Lower lobe of right lung (tissue), 2 donors: Measurements from ENCODE around the gene GJA9. TPM values are rescaled to one million over a fixed set of nuclear protein-coding genes. Genes with fewer than 3 reads are reported as not detected.
A peak's percentile ranks its signal among the peaks of the same experiment; 100 is the strongest.

Experiments
- ATAC-seq, 2 donors: fragments of 200-7000 bp; cut with Tn5 transposase; one replicate each; pipeline ENCODE4 v1.9.1; 2020 to 2022; ENCODE audit warnings: mild to moderate bottlenecking in 2 of 2, moderate library complexity in 2 of 2
- DNase-seq: peaks from one replicate; pipeline ENCODE4 v3.0.0-alpha.2; 2020
- H3K27ac ChIP-seq: fragments of 200-600 bp; one replicate; pipeline ENCODE4 v1.8.0; 2022
- H3K27me3 ChIP-seq: fragments of 200-600 bp; one replicate; pipeline ENCODE4 v1.8.0; 2022; ENCODE audit warnings: low read depth
- H3K36me3 ChIP-seq: fragments of 200-600 bp; one replicate; pipeline ENCODE4 v1.8.0; 2022; ENCODE audit warnings: mild to moderate bottlenecking
- H3K4me1 ChIP-seq: fragments of 200-600 bp; one replicate; pipeline ENCODE4 v1.8.0; 2022
- H3K4me3 ChIP-seq: fragments of 200-600 bp; one replicate; pipeline ENCODE4 v1.8.0; 2022; ENCODE audit warnings: mild to moderate bottlenecking
- H3K9me3 ChIP-seq: fragments of 200-600 bp; one replicate; pipeline ENCODE4 v1.8.0; 2022
- CTCF ChIP-seq: fragments of 200-600 bp; IDR thresholded peaks from one replicate; pipeline ENCODE4 v1.8.0; 2022; ENCODE audit warnings: antibody characterized with exemption, mild to moderate bottlenecking
- intact Hi-C: fragments of 100-400 bp; cut with DNase I; formaldehyde crosslinking; loops from one replicate; pipeline ENCODE4 v1.11.0; 2022
- total RNA-seq: library from RNA; stranded (reverse); fragmentation: NEBNext Ultra II Directional; extraction: Animal tissue kit (Norgen Biotek cat#: 25700); gene quantifications from one replicate; pipeline ENCODE4 v1.2.1, GENCODE V29; 2021
- donor health status: DM: no; HTN: yes; CAD: no; lungs with severe emphysema.

The GJA9 gene
- total RNA-seq, 1 donor from 2014 or later, result not detected

- Histone ChIP-seq H3K36me3 (peaks cover 36% of the 10 kb centered on the region), H3K9me3 (no peaks in the 10 kb centered on the region), H3K4me3 (no peak overlapping the region), H3K27me3 (no peaks in the 10 kb centered on the region), H3K4me1 (peaks cover 20% of the 10 kb centered on the region), H3K27ac (no peak overlapping the region)
- DNase-seq (no peak), ATAC-seq (peak; percentile 93)
- intact Hi-C loops, result no loop called here
- peak; percentile 86 for TF ChIP-seq CTCF
Observed at GRCh38 chr1:38834937-38835827, 46.2 kb downstream of the GJA9 start.

DNA sequence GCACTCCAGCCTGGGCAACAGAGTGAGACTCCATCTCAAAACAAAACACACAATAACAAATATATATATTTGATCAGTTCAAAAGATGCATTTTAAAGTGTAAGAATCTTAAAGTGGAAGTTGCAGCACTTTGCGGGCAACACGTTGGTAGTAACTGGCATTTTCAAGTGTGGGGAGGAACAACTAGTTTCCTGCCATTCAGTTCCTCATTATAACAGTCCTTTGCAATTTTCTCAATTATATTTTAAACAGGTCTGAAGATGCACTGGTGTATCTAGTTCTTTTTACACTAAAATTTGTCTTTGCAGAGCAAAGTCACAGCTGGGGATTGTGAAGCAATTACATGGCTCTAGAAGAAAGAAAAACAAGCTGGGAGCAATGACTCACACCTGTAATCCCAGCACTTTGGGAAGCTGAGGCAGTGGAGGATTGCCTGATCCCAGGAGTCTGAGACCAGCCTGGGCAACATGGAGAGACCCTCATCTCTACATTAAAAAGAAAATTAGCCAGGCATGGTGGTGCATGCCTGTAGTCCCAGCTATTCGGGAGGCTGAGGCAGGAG lies 47.1 kb downstream of the GJA9 start:
- no peak for DNase-seq
- Histone ChIP-seq H3K4me1 (peaks cover 13% of the 10 kb centered on the region), H3K27me3 (no peaks in the 10 kb centered on the region), H3K36me3 (peaks cover 28% of the 10 kb centered on the region), H3K9me3 (no peaks in the 10 kb centered on the region), H3K4me3 (no peak overlapping the region), H3K27ac (no peak overlapping the region)
- intact Hi-C loops, result no loop called here
- no peak for TF ChIP-seq CTCF
- ATAC-seq, result no peak

GRCh38 chr1:38833146-38833545 lies 48.2 kb downstream of the GJA9 start:
- peaks cover 12% of the 10 kb centered on the region for H3K4me1 ChIP-seq
- no peak overlapping the region for H3K4me3 ChIP-seq
- DNase-seq (no peak), ATAC-seq (peak in 1 of 2 donors; percentile 47)
- intact Hi-C loops, result no loop called here
- H3K36me3 ChIP-seq, result peaks cover 17% of the 10 kb centered on the region
- H3K27me3 ChIP-seq, result no peaks in the 10 kb centered on the region
- H3K27ac ChIP-seq, result no peak overlapping the region
- no peaks in the 10 kb centered on the region for H3K9me3 ChIP-seq
- TF ChIP-seq CTCF, result no peak

GRCh38 chr1:38832370-38832734 lies 49.0 kb downstream of the GJA9 start:
- H3K27me3 ChIP-seq, result no peaks in the 10 kb centered on the region
- H3K36me3 ChIP-seq, result peaks cover 9% of the 10 kb centered on the region
- no peak for TF ChIP-seq CTCF
- H3K27ac ChIP-seq, result no peak overlapping the region
- no peak overlapping the region for H3K4me3 ChIP-seq
- DNase-seq (no peak), ATAC-seq (no peak)
- intact Hi-C loops, result no loop called here
- no peaks in the 10 kb centered on the region for H3K9me3 ChIP-seq
- H3K4me1 ChIP-seq, result peaks cover 12% of the 10 kb centered on the region

GRCh38 chr1:38831731-38832369 lies 49.5 kb downstream of the GJA9 start:
- Histone ChIP-seq H3K36me3 (peaks cover 4% of the 10 kb centered on the region), H3K9me3 (no peaks in the 10 kb centered on the region), H3K27ac (no peak overlapping the region), H3K27me3 (no peaks in the 10 kb centered on the region), H3K4me3 (no peak overlapping the region), H3K4me1 (peaks cover 12% of the 10 kb centered on the region)
- no peak for TF ChIP-seq CTCF
- intact Hi-C loops, result no loop called here
- ATAC-seq (no peak), DNase-seq (no peak)
